ENCODE data around the gene KCNIP4.

DNA sequence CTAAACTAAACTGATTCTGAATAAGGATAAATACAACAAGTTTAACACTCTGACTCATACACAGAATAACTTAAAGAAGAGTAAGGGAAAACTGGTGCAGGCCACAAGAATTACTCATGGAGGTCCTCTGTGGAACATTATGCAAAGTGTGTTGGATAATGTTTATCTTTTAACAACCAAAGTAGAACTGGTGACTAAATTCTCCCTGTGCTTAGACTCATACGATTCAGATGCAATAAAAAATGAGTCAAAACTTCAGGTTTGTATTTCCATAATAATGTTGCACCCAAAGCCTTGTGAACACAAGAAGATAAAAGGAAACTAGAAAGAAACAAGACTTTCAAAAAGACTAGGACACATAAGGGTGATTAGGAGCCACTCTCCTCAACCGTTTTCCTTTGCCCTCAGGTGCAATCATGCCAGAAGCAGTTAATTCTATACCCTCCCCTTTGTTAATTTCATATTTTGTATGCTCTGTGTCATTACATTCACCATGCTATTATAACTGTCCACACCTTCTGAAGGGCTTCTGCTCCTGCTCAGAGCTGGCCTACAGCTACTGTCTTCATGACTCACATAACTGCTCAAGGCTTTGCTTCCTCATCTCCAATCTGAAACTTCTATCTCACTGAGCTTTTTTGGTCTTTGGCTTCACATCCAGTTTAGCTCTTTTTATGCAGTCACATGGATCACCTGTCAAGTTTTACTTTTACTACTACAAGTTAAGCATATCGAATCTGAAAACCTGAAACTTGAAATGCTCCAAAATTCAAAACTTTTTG, 60.2 kb downstream of the KCNIP4 start:
- TF ChIP-seq MAZ (CRISPR knock-in tag; conservative IDR thresholded peaks at IDR 0.05 in 1 of 2, IDR thresholded peaks at IDR 0.05 in 1 of 2) (no peak), POLR2A (conservative IDR thresholded peaks at IDR 0.05) (no peak), ZNF143 (CRISPR knock-in tag; IDR thresholded peaks at IDR 0.05) (no peak), MYNN (IDR thresholded peaks at IDR 0.05) (no peak), MYNN (CRISPR knock-in tag; IDR thresholded peaks at IDR 0.05) (no peak), RNF2 (IDR thresholded peaks at IDR 0.05) (no peak), POLR2AphosphoS5 (IDR thresholded peaks at IDR 0.05; ENCODE audit: control insufficient read depth, insufficient read depth, low read depth, low read length) (no peak), EZH2 (IDR thresholded peaks at IDR 0.05; ENCODE audit: borderline replicate concordance, low read depth, low read length) (no peak)
- TF ChIP-seq, protein P1, sequence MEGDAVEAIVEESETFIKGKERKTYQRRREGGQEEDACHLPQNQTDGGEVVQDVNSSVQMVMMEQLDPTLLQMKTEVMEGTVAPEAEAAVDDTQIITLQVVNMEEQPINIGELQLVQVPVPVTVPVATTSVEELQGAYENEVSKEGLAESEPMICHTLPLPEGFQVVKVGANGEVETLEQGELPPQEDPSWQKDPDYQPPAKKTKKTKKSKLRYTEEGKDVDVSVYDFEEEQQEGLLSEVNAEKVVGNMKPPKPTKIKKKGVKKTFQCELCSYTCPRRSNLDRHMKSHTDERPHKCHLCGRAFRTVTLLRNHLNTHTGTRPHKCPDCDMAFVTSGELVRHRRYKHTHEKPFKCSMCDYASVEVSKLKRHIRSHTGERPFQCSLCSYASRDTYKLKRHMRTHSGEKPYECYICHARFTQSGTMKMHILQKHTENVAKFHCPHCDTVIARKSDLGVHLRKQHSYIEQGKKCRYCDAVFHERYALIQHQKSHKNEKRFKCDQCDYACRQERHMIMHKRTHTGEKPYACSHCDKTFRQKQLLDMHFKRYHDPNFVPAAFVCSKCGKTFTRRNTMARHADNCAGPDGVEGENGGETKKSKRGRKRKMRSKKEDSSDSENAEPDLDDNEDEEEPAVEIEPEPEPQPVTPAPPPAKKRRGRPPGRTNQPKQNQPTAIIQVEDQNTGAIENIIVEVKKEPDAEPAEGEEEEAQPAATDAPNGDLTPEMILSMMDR (IDR thresholded peaks at IDR 0.05 in 2 of 3, conservative IDR thresholded peaks at IDR 0.05 in 1 of 3; ENCODE audit: insufficient read depth in 2 of 3, low read depth in 1 of 3, low read length in 3 of 3): no peak
